ENCODE data around the gene BAIAP2. TPM values are rescaled to one million over a fixed set of nuclear protein-coding genes. Genes with fewer than 3 reads are reported as not detected.
A peak's percentile ranks its signal among the peaks of the same experiment; 100 is the strongest.

Gene BAIAP2
- total RNA-seq, 3 donors from 2014 or later, result 21.0 to 47.0 (median 37.6) TPM

DNA sequence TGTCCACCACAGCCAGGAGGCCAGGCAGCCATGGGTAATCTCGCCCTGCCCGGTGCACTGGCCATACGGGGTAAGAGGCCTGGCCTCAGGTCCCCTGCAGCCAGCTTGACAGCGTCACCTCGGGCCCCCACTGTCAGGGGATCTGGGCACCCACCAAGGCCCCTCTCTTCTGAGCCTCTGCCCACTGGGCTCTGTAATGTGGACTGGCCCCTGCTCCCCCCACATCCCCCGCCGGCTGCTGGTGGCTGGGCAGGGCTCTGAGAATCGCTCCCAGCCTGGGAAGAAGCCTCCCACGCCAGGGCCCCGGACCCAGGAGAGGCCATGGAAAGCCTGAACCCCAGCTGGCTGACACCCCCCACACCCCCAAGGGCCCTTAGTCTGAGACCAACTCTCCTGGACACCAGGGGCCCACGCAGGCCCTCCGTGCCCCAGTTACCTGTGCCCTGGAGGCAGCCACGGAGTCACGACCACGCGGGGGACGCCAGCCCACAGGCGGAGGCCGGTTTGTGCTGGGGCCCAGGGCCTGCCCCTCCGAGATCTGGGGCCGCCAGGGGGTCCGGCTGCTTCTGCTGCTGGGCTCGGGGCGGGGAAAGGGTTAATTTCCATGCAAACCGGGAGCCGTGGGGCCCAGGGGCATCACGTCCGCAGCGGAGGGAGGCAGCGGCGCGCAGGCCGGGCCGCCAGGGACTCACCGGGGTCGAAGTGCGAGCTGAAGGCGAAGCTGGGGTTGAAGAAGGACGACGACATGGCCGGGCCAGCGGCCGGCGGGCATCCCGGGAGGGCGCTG lies 130.5 kb downstream of the BAIAP2 start, which contains the start of gene PVALEF:
Gene PVALEF, plus strand, starts transcription at position 262 of the 787 bp plus-strand sequence. CDS start 15,720 bp downstream, outside the sequence.
- intact Hi-C loops (cut with DNase I; ENCODE audit: low total_unique reads), result no loop called here
- DNase-seq (ENCODE audit: low spot score in 2 of 2), result no peak
- no peaks in the 10 kb centered on the region for H3K4me1 ChIP-seq
- peak within 1 kb of the TSS; percentile 23 to 66 (median 42) for H3K4me3 ChIP-seq
- H3K9me3 ChIP-seq, result no peaks in the 10 kb centered on the region
- peak within 1 kb of the TSS in 1 of 2 donors; percentile 4 for H3K27ac ChIP-seq
- peaks cover 0 to 4% of the 10 kb centered on the region in 2 donors for H3K27me3 ChIP-seq
- H3K36me3 ChIP-seq, result no peaks in the 10 kb centered on the region
- TF ChIP-seq POLR2A (IDR thresholded peaks at IDR 0.05), result no peak
- TF ChIP-seq, protein P1, sequence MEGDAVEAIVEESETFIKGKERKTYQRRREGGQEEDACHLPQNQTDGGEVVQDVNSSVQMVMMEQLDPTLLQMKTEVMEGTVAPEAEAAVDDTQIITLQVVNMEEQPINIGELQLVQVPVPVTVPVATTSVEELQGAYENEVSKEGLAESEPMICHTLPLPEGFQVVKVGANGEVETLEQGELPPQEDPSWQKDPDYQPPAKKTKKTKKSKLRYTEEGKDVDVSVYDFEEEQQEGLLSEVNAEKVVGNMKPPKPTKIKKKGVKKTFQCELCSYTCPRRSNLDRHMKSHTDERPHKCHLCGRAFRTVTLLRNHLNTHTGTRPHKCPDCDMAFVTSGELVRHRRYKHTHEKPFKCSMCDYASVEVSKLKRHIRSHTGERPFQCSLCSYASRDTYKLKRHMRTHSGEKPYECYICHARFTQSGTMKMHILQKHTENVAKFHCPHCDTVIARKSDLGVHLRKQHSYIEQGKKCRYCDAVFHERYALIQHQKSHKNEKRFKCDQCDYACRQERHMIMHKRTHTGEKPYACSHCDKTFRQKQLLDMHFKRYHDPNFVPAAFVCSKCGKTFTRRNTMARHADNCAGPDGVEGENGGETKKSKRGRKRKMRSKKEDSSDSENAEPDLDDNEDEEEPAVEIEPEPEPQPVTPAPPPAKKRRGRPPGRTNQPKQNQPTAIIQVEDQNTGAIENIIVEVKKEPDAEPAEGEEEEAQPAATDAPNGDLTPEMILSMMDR (IDR thresholded peaks at IDR 0.05), result no peak
- TF ChIP-seq POLR2AphosphoS5 (IDR thresholded peaks at IDR 0.05), result no peak

DNA sequence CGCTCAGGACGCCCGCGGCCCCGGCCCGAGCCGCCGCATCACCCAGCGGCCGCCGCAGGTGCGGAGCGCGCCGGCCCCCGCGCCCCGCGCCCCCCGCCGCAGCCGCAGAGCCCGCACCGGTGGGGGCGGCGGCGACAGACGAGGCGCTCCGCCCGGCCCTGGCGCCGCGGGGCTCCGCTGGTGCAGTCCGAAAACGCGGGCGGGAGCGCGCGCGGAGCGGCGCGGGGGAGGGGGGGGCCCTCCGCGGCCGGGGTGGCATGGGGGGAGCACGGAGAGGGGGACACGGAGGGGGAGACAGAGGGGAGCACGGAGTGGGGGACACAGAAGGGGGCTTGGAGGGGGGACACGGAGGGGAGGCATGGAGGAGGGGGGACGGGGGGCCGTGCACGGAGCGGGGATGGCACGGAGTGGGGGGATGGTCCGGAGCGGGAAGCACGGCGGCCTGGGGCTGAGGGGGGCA lies 131.1 kb downstream of the BAIAP2 start, which contains the start of gene AATK:
Gene AATK, minus strand, starts transcription at position 189 of the 460 bp plus-strand sequence. CDS start 229 bp downstream, outside the sequence.
- H3K9me3 ChIP-seq, result no peaks in the 10 kb centered on the region
- H3K4me1 ChIP-seq, result no peaks in the 10 kb centered on the region
- intact Hi-C loops (cut with DNase I; ENCODE audit: low total_unique reads), result no loop called here
- peaks cover 0 to 4% of the 10 kb centered on the region in 2 donors for H3K27me3 ChIP-seq
- peak within 1 kb of the TSS in 1 of 2 donors; percentile 4 for H3K27ac ChIP-seq
- DNase-seq (ENCODE audit: low spot score in 2 of 2), result no peak
- TF ChIP-seq POLR2AphosphoS5 (IDR thresholded peaks at IDR 0.05) (no peak), POLR2A (IDR thresholded peaks at IDR 0.05) (no peak)
- TF ChIP-seq, protein P1 (IDR thresholded peaks at IDR 0.05), result no peak
- peak within 1 kb of the TSS; percentile 23 to 66 (median 42) for H3K4me3 ChIP-seq
- H3K36me3 ChIP-seq, result no peaks in the 10 kb centered on the region

Other genes starting within 250 kb of the BAIAP2 start
- 10 to 100 TPM; 18.6 to 30.2 (median 27.7) TPM for gene CHMP6, start 43.3 kb upstream of the BAIAP2 start, total RNA-seq
- gene PVALEF, start 130.4 kb downstream of the BAIAP2 start, total RNA-seq, result not detected
- gene AATK, start 131.1 kb downstream of the BAIAP2 start, total RNA-seq, result under 1 TPM; under 0.01 to 0.98 (median 0.73) TPM
- 10 to 100 TPM in 1 of 3 donors, 1 to 10 TPM in 2; 6.9 to 12.8 (median 9.7) TPM for gene CEP131, start 187.8 kb downstream of the BAIAP2 start, total RNA-seq
- gene TEPSIN, start 203.9 kb downstream of the BAIAP2 start, total RNA-seq, result 10 to 100 TPM; 33.9 to 54.3 (median 36.4) TPM
- gene NDUFAF8, start 204.2 kb downstream of the BAIAP2 start, total RNA-seq, result 10 to 100 TPM; 34.2 to 39.7 (median 35.2) TPM

All from breast epithelium (tissue), 4 donors.